Stromal cell of bone marrow (primary cell): ENCODE measurements around the gene CARNS1.

Experiments used
- DNase-seq: peaks from one replicate; pipeline ENCODE4 v3.0.0-alpha.2; 2012; ENCODE audit warnings: low read depth

CARNS1 gene

GRCh38 chr11:67415501-67416304, at the start of gene CARNS1:
CARNS1 (plus strand) TSS chr11:67415678; CDS start chr11:67416200, 522 bp downstream.
- DNase-seq: no peak

GRCh38 chr11:67365736-67366444, 49.6 kb upstream of the CARNS1 start:
- no peak for DNase-seq

GRCh38 chr11:67366546-67366945, 48.9 kb upstream of the CARNS1 start:
- no peak for DNase-seq

- no peak for DNase-seq
These were observed 48.3 kb upstream of the CARNS1 start for GRCh38 chr11:67366961-67367760.

- DNase-seq: no peak
These were observed 47.7 kb upstream of the CARNS1 start for GRCh38 chr11:67367761-67368227.

- DNase-seq: no peak
These were observed 46.9 kb upstream of the CARNS1 start for GRCh38 chr11:67368621-67369020.

GRCh38 chr11:67369275-67369674, 46.2 kb upstream of the CARNS1 start:
- no peak for DNase-seq

- no peak for DNase-seq
These were observed 45.6 kb upstream of the CARNS1 start for GRCh38 chr11:67369801-67370284.

- no peak for DNase-seq
These were observed 45.0 kb upstream of the CARNS1 start for GRCh38 chr11:67370351-67371076.

- DNase-seq: no peak
These were observed 44.1 kb upstream of the CARNS1 start for GRCh38 chr11:67371189-67371910.

- DNase-seq: no peak
These were observed 43.6 kb upstream of the CARNS1 start for GRCh38 chr11:67371911-67372320.

GRCh38 chr11:67372321-67372992, 43.0 kb upstream of the CARNS1 start:
- no peak for DNase-seq

- peak; percentile 53 for DNase-seq
These were observed 42.4 kb upstream of the CARNS1 start, which contains the start of gene CLCF1 for GRCh38 chr11:67372993-67373647. CLCF1 (minus strand) TSS chr11:67373598; CDS start chr11:67373539, 59 bp downstream.

GRCh38 chr11:67373648-67374570, 41.6 kb upstream of the CARNS1 start:
- DNase-seq: peak; percentile 97

- no peak for DNase-seq
These were observed 40.8 kb upstream of the CARNS1 start for GRCh38 chr11:67374571-67375281.

GRCh38 chr11:67375320-67376055, 40.0 kb upstream of the CARNS1 start:
- DNase-seq: no peak
